Stimulated activated CD4-positive, alpha-beta T cell treated with anti-CD3 and anti-CD28 coated beads, Interleukin-15, amount 100 ng/mL, for 48 hours (primary cell): ENCODE data around the gene PIK3R5.
A peak's percentile ranks its signal among the peaks of the same experiment; 100 is the strongest.

Experiments used
- DNase-seq, 2 donors: peaks; one replicate each; pipeline ENCODE4 v3.0.0-alpha.2; 2020; ENCODE audit warnings: low read depth in 2 of 2

Gene PIK3R5

DNA sequence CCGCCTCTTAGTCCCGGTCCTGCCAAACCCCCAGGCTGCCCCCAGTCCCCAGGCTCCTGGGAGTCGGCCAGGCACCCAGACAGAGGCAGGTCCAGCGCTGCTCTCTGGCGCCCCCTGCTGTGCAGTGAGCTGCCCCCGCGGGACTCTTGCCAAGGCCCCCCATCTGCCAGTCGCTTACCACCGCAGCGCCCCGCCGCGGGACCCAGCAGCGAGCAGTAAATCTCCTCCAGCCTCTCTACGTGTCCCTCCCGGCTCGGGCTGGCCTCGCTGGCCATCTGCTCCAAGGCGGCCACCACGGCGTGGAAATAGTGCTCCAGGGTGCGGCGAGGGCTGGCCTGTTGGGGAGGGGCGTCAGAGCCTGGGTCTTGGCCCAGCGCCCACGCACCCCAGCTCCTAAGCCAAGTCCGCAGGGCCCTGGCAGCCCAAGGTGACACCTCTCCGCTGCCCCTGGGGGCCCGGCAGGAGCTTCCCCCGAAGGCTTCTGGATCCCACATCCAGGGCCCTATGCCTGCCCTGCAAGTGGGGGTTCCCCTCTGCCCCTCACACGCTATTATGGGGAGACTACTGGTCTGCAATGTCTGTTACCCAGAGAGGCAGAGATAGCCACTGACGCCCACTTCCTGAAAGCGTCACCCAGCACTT is 132.7 kb downstream of the PIK3R5 start:
- peak; percentile 5 to 25 for DNase-seq

DNA sequence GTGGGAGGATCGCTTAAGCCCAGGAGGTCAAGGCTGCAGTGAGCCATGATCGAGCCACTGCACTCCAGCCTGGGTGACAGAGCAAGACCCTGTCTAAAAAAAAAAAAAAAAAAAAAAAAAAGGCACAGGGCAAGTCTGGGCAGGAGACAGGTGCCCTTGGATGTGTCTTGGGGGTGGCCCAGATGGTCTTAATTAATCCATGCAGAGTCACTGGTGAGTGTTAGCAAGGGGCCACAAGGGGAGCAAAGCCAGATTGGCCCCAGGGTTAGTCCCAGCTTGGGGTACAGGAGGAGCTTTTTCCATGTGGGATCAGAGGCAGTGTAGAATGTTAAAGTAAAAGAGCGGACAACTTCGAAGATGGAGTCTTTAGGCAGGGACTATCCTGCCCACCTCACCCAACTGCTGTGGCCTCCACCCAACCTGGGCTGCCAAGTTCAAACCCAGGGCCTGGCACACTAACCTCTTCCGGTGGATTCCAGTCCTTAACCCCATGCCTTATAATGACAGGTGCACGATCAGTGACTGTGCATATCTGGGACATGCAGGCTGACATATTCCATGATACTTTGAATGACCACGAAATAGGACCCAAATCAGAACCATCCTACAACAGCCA is 134.2 kb downstream of the PIK3R5 start:
- no peak for DNase-seq

DNA sequence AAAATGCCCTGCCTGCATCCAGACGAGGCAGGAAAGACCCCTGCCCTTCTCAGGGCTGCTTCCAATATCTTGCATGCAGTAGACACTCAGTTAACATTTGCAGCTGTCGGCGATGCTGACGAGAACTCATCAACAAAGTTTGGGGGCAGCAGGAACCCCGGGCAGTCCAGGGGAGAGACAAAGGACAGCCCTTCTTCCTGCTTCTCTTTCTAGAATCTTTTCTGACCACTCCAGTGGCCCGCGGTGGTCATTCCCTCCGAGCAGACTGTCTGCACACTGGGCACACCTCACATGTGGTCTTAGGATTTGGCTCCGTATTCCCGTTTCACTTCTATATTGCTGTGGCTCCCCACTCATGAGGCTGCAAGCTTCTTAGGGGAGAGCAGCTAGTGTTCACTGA is 135.4 kb downstream of the PIK3R5 start:
- DNase-seq: no peak

DNA sequence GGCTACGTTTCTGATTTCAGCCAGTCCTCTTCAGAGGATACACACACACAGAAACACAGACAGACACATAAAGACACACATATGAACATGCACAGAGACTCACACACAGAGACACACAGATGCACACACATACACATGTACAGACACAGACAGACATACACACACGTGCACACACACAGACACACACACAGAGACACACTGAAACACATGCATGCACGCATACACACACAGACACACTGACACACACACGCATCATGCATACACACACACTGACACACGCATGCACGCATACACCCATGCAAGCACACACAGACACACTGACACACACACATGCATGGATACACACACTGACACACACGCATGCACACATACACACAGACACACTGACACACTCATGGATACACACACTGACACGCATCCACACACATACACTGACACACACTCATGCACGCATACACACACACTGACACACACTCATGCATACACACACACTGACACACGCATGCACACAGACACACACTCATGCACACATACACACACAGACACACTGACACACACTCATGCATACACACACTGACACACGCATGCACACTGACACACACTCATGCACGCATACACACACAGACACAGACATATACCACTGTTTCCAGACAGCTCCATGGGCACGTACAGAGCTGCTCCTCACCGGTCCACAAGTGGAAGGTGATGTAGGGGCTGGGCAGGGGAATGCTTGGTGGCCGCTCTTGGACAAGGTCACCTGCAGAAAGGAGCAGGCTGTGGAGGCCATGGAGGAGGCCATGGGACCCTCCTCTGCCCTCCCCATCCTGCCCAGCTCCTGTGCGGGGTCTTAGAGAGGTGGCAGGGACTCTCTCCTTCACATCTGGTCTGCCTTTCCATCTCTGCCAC is 136.2 kb downstream of the PIK3R5 start:
- DNase-seq: no peak
